Inflammatory macrophage treated with lipopolysaccharide for 1 hour (primary cell): ENCODE results near the gene ACP4.
"Not testable (repeated sequence)": the region's sequence is repeated elsewhere in the genome, so short reads cannot be mapped to it uniquely, and the experiment has no call there.

Experiments used
- DNase-seq, 2 donors: peaks; one replicate each; pipeline ENCODE4 v3.0.0-alpha.2; 2020 to 2022

ACP4 gene, protein sequence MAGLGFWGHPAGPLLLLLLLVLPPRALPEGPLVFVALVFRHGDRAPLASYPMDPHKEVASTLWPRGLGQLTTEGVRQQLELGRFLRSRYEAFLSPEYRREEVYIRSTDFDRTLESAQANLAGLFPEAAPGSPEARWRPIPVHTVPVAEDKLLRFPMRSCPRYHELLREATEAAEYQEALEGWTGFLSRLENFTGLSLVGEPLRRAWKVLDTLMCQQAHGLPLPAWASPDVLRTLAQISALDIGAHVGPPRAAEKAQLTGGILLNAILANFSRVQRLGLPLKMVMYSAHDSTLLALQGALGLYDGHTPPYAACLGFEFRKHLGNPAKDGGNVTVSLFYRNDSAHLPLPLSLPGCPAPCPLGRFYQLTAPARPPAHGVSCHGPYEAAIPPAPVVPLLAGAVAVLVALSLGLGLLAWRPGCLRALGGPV

GRCh38 chr19:50790396-50790795 is at the start of gene ACP4:
TSS of gene ACP4 (plus strand) at chr19:50790415. CDS start at chr19:50790415, 0 bp downstream.
- DNase-seq = no peak

DNA sequence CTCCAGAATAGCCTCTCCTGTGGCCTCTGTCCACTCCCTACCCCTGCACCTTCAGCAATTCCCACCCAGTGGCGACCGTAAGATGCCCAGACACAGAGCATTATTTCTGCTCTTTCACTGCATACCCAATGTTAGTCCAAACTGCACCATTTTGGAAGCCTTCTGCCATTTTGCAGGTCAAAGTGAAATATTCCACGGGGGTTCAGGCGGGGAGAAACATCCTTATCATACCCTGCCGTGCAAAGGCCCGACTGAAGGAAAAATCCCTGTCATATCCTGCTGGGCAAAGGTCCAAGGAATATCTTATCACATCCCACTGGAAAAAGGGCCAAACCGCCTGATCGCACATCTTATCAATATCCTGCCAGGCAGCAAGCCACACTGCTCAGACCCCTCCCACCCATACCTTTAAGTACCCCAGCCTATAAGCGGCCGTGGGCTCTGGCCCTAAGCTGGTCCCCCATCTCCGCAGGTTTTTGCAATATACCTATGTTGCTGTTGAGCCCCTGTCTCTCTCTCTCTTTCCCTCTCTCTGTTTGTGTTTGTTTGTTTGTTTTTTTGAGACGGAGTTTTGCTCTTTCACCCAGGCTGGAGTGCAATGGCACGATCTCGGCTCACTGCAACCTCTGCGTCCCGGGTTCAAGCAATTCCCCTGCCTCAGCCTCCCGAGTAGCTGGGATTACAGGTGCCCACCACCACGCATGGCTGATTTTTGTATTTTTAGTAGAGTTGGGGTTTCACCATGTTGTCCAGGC is 48.9 kb upstream of the ACP4 start:
- DNase-seq = no peak

DNA sequence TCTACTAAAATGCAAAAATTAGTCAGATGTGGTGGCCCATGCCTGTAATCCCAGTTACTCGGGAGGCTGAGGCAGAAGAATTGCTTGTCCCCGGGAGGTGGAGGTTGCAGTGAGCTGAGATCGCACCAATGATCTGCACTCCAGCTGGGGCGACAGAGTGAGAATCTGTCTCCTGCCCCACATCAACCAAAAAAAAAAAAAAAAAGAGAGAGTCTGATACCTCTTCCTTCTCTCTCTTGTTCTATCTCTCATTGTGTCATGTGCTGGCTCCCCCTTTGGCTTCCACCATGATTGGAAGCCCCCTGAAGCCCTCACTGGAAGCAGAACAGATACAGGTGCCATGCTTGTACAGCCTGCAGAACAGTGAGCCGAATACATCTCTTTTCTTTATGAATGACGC is 46.7 kb upstream of the ACP4 start:
- DNase-seq = no peak

DNA sequence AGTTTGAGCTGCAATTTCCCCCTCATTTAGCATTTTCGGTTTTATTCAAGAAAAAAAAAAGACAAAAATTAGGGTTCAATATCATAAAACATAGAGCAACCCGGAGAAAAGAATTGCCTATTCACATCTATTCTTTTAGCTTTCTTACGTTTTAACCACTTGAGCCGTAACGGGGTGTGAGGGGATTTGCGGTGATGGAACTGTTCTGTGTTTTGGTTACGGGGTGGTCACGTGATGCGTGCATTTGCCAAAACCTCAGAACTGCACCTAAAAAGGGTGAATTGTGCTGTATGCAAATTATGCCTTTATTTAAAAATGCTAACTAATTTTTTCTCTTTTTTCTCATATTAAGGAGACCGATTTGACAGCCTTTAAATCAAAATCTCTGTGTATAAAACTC is 45.0 kb upstream of the ACP4 start:
- DNase-seq = no peak

DNA sequence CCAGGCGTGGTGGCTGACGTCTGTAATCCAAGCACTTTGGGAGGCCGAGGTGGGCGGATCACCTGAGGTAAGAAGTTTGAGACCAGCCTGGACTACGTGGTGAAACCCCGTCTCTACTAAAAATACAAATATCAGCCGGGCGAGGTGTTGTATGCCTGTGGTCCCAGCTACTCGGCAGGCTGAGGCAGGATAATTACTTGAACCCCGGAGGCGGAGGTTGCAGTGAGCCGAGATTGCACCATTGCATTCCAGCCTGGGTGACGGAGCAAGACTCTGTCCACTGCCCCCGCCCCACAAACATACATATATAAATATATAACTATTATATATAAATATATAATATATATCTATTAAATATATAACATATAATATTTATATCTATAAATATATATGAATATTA is 43.1 kb upstream of the ACP4 start:
- DNase-seq = not testable (repeated sequence)

DNA sequence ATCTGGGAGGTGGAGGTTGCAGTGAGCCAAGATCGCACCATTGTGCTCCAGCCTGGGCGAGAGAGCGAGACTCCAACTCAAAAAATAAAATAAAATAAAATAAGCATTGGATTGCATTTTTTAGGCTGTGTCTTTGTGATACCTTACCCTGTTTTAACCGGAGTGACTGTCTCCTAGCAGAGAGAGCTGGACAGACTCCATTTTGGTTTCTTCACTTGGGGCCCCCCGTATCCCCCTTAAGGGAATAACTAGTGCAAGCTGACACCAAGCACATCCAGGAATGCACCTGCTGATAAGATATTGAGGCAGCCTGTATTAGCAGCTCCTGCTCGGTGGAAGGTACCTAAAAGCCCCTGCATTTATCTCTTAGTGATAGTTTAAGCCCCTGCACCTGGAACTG is 40.7 kb upstream of the ACP4 start:
- DNase-seq = no peak

GRCh38 chr19:50750010-50750409 is 40.2 kb upstream of the ACP4 start:
- no peak for DNase-seq

GRCh38 chr19:50753879-50754278 is 36.3 kb upstream of the ACP4 start:
- DNase-seq = no peak

- DNase-seq = not testable (repeated sequence)
These were observed 34.0 kb upstream of the ACP4 start for GRCh38 chr19:50756244-50756643.

GRCh38 chr19:50757624-50758023 is 32.6 kb upstream of the ACP4 start:
- not testable (repeated sequence) for DNase-seq

DNA sequence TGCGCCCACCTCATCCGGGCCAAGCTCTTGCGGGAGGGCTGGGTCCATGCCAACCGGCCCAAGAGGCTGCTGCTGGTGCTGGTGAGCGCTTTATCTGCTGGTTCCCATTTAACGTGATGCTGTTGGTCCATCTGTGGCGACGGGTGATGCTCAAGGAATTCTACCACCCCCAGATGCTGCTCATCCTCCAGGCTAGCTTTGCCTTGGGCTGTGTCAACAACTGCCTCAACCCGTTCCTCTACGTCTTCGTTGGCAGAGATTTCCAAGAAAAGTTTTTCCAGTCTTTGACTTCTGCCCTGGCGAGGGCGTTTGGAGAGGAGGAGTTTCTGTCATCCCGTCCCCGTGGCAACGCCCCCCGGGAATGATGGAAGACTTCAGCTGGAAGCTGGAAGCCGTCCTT is 31.1 kb upstream of the ACP4 start:
- DNase-seq = not testable (repeated sequence)

- peak; percentile 5 to 15 for DNase-seq
These were observed 30.3 kb upstream of the ACP4 start for GRCh38 chr19:50759886-50760285.

GRCh38 chr19:50761501-50761900 is 28.7 kb upstream of the ACP4 start:
- DNase-seq = not testable (repeated sequence)

DNA sequence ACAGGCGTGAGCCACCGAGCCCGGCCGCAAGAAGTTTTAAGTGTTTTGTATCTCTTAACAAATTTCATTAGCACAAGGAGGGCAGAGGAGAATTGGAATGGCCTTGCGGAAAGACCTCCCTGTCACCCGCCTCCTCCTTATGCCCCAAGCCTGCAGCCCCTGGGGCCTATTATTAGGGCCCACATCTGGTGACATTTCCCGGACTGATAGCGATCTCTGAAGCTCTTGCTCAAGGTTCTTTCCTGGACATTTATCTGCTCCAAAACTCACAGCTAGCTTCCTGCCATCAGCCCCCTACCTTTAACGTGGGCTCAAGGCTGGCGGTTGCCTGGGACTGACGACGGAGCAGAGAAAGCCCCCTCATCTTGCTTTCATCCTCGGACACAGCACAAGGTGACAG is 26.7 kb upstream of the ACP4 start:
- not testable (repeated sequence) for DNase-seq

- no peak for DNase-seq
These were observed 25.8 kb upstream of the ACP4 start for GRCh38 chr19:50764409-50764808.

DNA sequence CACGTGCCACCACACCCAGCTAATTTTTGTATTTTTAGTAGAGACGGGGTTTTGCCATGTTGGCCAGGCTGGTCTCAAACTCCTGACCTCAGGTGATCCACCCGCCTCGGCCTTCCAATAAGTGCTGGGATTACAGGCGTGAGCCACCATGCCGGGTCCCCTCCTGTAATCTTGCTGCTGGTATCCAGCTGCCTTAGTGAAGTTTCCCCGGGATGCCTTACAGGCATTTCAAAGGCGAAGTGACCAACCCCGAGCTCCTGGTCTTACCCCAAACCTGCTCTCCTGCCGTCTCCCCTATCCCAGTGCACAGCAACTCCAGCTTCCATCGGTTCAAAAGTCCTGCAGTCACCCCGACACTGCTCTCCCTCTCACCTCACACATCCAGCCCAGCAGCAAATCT is 23.5 kb upstream of the ACP4 start:
- not testable (repeated sequence) for DNase-seq

DNA sequence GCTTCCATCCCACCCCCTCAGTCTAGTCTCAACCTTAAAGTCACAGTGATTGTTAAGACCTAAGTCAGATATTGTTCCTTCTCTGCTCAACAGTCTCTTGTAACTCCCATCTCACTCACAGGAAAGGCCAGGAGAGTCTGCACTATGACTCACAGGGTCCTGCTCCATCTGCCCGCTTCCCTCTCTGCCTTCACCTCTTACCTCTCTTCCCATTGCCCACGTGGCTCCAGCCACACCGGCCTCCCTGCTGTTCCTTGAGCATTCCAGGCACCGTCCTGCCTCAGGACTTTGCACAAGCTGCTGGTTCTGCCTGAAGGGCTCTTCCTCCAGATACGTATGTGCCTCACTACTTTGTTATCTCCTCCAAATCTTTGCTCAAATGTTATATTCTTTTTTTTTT is 23.0 kb upstream of the ACP4 start:
- not testable (repeated sequence) for DNase-seq

GRCh38 chr19:50768277-50768676 is 21.9 kb upstream of the ACP4 start:
- DNase-seq = no peak

- not testable (repeated sequence) for DNase-seq
These were observed 20.1 kb upstream of the ACP4 start, which contains the start of gene GPR32 for GRCh38 chr19:50770164-50770563. TSS of gene GPR32 (plus strand) at chr19:50770464. CDS start at chr19:50770601, 137 bp downstream.

DNA sequence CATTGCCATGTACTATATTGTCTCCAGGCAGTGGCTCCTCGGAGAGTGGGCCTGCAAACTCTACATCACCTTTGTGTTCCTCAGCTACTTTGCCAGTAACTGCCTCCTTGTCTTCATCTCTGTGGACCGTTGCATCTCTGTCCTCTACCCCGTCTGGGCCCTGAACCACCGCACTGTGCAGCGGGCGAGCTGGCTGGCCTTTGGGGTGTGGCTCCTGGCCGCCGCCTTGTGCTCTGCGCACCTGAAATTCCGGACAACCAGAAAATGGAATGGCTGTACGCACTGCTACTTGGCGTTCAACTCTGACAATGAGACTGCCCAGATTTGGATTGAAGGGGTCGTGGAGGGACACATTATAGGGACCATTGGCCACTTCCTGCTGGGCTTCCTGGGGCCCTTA is 19.3 kb upstream of the ACP4 start:
- no peak for DNase-seq

GRCh38 chr19:50772476-50772875 is 17.7 kb upstream of the ACP4 start:
- DNase-seq = no peak

- DNase-seq = not testable (repeated sequence)
These were observed 17.3 kb upstream of the ACP4 start for GRCh38 chr19:50772912-50773311.

DNA sequence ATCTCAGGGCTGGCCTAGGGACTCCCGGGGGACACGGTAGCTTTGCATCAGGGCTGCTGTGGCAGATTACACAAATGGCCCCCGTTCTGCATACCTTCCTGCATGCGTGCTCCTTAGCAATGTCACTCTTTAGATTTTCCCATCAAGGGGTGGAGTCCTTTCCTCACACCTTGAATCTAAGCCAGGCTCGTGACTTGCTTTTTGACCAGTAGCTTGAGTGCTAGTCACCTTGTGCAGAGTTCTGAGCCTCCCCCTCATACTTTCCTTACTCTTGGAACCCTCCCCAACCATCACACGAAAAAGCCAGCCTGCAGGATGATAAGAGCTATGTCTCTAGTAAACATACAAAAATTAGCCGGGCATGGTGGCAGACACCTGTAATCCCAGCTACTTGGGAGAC is 16.8 kb upstream of the ACP4 start:
- not testable (repeated sequence) for DNase-seq

DNA sequence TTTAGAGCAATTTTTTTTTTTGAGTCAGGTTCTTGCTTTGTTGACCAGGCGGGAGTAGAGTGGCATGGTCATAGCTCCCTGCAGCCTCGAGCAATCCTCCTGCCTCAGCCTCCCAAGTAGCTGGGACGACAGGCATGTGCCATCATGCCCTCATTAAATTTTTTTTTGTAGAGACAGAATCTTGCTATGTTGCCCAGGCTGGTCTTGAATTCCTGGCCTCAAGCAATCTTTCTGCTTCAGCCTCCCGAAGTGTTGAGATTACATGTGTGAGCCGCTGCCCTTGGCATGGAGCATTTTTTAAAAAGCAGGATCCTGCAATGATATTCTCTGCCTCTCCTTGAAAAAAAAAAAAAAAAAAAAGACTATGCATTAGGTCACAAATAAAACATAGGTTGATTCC is 14.1 kb upstream of the ACP4 start:
- DNase-seq = no peak
